ENCODE data around the gene PSMG4. TPM values are rescaled to one million over a fixed set of nuclear protein-coding genes. Genes with fewer than 3 reads are reported as not detected.

The PSMG4 gene
- total RNA-seq, 1 experiment from 2014 or later, result 40.0 TPM

- H3K27ac Mint-ChIP-seq (ENCODE audit: low read depth, unreplicated experiment), result no peak overlapping the region
- peaks cover 21% of the 10 kb centered on the region for H3K4me1 Mint-ChIP-seq (ENCODE audit: insufficient read depth, unreplicated experiment)
- H3K4me3 Mint-ChIP-seq (ENCODE audit: unreplicated experiment), result peak overlapping the region; percentile 35
- ChIA-PET CTCF (no interaction called here), POLR2A (no interaction called here)
- BruUV-seq (replicated peaks), result no TSS peak
- TF ChIP-seq, protein P1, sequence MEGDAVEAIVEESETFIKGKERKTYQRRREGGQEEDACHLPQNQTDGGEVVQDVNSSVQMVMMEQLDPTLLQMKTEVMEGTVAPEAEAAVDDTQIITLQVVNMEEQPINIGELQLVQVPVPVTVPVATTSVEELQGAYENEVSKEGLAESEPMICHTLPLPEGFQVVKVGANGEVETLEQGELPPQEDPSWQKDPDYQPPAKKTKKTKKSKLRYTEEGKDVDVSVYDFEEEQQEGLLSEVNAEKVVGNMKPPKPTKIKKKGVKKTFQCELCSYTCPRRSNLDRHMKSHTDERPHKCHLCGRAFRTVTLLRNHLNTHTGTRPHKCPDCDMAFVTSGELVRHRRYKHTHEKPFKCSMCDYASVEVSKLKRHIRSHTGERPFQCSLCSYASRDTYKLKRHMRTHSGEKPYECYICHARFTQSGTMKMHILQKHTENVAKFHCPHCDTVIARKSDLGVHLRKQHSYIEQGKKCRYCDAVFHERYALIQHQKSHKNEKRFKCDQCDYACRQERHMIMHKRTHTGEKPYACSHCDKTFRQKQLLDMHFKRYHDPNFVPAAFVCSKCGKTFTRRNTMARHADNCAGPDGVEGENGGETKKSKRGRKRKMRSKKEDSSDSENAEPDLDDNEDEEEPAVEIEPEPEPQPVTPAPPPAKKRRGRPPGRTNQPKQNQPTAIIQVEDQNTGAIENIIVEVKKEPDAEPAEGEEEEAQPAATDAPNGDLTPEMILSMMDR (IDR thresholded peaks at IDR 0.05; ENCODE audit: unreplicated experiment), result no peak
- peaks cover 2% of the 10 kb centered on the region for H3K36me3 Mint-ChIP-seq (ENCODE audit: insufficient read depth, unreplicated experiment)
- intact Hi-C loops (cut with micrococcal nuclease), result no loop called here
- DNase-seq (ENCODE audit: unreplicated experiment), result no peak
- peaks cover 75% of the 10 kb centered on the region for H3K27me3 Mint-ChIP-seq (ENCODE audit: insufficient read depth, unreplicated experiment)
- H3K9me3 Mint-ChIP-seq (ENCODE audit: unreplicated experiment), result no peaks in the 10 kb centered on the region
Measured at GRCh38 chr6:3228046-3228671, 30.6 kb upstream of the PSMG4 start.

- H3K4me3 Mint-ChIP-seq (ENCODE audit: unreplicated experiment), result no peak overlapping the region
- H3K4me1 Mint-ChIP-seq (ENCODE audit: insufficient read depth, unreplicated experiment), result peaks cover 21% of the 10 kb centered on the region
- no peak overlapping the region for H3K27ac Mint-ChIP-seq (ENCODE audit: low read depth, unreplicated experiment)
- CTCF ChIA-PET, result no interaction called here
- no peaks in the 10 kb centered on the region for H3K9me3 Mint-ChIP-seq (ENCODE audit: unreplicated experiment)
- DNase-seq (ENCODE audit: unreplicated experiment), result no peak
- no TSS peak for BruUV-seq (replicated peaks)
- peaks cover 76% of the 10 kb centered on the region for H3K27me3 Mint-ChIP-seq (ENCODE audit: insufficient read depth, unreplicated experiment)
- intact Hi-C loops (cut with micrococcal nuclease), result no loop called here
- TF ChIP-seq, protein P1 (IDR thresholded peaks at IDR 0.05; ENCODE audit: unreplicated experiment), result no peak
- peaks cover 6% of the 10 kb centered on the region for H3K36me3 Mint-ChIP-seq (ENCODE audit: insufficient read depth, unreplicated experiment)
- POLR2A ChIA-PET, result no interaction called here
Measured at GRCh38 chr6:3228771-3229565, 29.8 kb upstream of the PSMG4 start.

DNA sequence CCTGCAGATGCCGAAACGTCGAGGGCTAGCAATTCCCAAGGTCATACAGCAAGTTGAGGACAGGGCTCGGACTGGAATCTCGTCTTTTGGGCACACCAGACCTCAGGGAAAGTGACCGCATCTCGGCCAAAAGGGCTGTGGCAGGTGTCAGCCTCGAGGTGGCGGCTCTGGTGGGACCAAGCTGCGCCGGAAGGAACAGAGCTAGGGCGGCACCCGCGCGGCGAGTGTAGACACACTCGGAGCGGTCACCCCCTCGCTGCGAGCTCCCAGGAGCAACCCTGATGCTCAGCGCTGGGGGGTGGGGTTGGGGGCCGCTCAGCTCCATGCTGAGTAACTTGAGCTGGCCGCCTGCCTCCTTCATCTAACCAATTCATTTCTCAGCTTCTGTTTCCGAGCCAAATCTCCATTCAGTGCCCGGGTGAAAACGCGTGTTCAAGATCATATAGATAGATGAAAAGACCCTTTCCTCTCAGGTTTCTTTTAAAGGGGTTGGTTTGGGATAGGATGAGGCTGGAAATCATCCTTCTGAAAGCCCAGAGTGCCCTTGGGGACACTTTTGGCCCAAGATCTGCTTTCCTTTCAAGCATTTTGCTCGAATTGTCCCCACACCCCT lies 29.1 kb upstream of the PSMG4 start:
- H3K27ac Mint-ChIP-seq (ENCODE audit: low read depth, unreplicated experiment), result no peak overlapping the region
- no TSS peak for BruUV-seq (replicated peaks)
- intact Hi-C loops (cut with micrococcal nuclease), result no loop called here

More for the DNA sequence above, 29.1 kb upstream of the PSMG4 start:
- peaks cover 76% of the 10 kb centered on the region for H3K27me3 Mint-ChIP-seq (ENCODE audit: insufficient read depth, unreplicated experiment)
- DNase-seq (ENCODE audit: unreplicated experiment), result no peak
- CTCF ChIA-PET, result no interaction called here
- H3K4me1 Mint-ChIP-seq (ENCODE audit: insufficient read depth, unreplicated experiment), result peaks cover 21% of the 10 kb centered on the region
- peaks cover 6% of the 10 kb centered on the region for H3K36me3 Mint-ChIP-seq (ENCODE audit: insufficient read depth, unreplicated experiment)
- no peak overlapping the region for H3K4me3 Mint-ChIP-seq (ENCODE audit: unreplicated experiment)
- TF ChIP-seq, protein P1 (IDR thresholded peaks at IDR 0.05; ENCODE audit: unreplicated experiment), result no peak
- no peaks in the 10 kb centered on the region for H3K9me3 Mint-ChIP-seq (ENCODE audit: unreplicated experiment)
- POLR2A ChIA-PET, result no interaction called here
